GM21515 (cell line): ENCODE measurements around the gene PIP5K1C.
"Not testable (repeated sequence)": the region's sequence is repeated elsewhere in the genome, so short reads cannot be mapped to it uniquely, and the experiment has no call there.

ENCODE experiments used
- ATAC-seq: cut with Tn5 transposase; IDR thresholded peaks from one replicate; pipeline ENCODE4 v1.9.1; 2021; ENCODE audit not compliant: unreplicated experiment

The PIP5K1C gene

GRCh38 chr19:3678188-3678587 is 22.1 kb downstream of the PIP5K1C start:
- no peak for ATAC-seq

GRCh38 chr19:3674784-3675543 is 25.3 kb downstream of the PIP5K1C start:
- ATAC-seq = no peak

GRCh38 chr19:3673506-3674439 is 26.5 kb downstream of the PIP5K1C start:
- ATAC-seq = no peak

DNA sequence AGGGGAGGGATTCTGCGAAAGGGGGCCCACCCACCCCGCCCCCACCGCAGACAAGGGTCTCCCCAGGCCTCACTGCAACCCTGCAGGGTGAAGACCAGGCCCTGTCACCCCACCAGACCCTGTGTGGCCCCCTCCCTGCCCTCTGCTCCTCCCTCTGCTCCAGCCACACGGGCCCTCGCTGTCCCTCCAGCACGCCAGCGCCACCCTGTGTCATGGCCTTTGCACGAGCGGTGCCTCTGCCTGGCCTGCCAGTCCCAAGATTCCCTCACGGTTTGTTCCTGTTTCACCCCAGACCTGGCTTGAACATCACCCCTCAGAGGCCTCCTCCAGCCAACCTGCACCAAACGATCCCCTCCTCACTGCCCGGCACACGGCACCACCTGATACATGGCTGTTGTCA is 27.3 kb downstream of the PIP5K1C start:
- ATAC-seq = no peak

GRCh38 chr19:3672575-3672948 is 27.7 kb downstream of the PIP5K1C start:
- ATAC-seq = no peak

- ATAC-seq = no peak
Observed at GRCh38 chr19:3671680-3672574, 28.3 kb downstream of the PIP5K1C start.

- no peak for ATAC-seq
Observed at GRCh38 chr19:3670796-3671679, 29.2 kb downstream of the PIP5K1C start.

DNA sequence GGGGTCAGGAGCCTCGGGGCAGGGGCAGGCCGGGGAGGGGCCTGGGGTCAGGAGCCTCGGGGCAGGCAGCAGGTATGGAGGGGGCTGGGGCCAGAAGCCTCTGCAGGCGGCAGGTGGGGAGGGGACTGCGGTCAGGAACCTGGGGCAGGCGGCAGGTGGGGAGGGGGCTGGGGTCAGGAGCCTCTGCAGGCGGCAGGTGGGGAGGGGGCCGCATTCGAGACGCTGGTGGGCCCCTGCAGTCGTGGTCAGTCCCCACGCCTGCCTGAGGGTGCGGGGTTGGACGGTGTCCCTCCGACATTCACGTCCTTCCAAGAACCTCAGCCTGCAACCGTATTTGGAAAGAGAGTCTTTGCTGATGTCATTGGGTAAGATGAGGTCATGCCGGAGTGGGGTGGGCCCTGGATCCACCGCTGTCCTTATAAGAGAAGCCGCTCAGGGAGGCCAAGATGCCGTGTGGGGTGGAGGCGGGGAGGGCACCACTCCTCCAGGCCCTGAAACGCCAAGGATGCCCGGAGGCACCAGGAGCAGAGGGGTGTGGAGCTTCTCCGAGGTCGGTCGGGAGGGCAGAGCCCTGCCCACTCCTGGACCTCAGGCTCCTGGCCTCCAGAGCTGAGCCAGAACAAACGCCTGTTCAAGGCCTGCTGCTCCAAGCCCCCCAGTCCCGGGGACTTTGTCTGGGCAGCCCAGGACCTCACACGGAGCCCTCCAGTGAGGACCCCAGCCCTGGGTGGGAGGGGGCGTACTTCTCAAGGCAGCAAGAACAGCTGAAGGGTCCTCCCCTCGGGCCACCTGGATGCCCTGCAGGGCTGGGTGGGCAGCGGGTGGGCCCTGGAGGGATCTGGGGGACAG is 30.1 kb downstream of the PIP5K1C start:
- ATAC-seq = no peak

DNA sequence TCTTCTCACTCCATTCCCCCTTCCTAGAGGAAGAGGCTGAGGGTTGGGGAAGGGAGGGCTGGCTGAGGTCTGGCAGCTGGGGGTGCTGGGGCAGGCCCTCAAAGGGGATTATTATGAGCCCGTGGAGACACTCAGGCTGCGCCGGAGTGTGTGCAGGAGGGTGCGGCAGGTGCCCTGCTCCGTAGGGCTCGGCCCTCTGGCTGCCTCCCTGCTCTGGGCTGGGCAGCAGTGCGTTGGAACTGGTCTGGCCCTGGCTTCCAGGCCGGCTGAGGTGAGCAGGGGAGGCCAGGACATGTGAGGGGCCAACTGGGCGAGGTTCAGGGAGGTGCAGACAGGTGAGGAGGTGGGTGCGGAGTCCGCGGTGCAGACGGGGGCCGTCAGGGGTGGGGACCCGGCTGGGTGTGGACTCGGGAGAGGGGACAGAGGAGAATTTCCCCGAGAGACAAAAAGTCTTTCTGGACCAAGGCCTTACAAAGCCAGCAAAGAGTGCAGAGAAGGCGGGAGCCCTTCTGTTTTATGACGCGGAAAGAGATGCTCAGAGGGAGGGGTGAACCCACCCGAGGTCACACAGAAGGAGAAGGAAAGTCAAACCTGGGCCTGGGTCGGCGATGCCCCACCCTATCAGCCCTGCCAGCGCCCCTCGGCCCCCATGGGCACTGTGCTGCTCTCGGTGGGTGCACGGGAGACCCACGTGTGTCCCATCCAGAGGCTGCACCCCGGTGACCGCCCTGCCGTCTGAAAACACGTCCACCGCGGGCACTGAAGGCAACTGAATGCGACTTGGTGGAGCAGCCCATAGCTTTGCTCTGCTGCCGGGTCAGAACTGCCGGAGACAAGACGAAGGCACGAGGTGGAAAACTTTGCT is 31.0 kb downstream of the PIP5K1C start:
- no peak for ATAC-seq

DNA sequence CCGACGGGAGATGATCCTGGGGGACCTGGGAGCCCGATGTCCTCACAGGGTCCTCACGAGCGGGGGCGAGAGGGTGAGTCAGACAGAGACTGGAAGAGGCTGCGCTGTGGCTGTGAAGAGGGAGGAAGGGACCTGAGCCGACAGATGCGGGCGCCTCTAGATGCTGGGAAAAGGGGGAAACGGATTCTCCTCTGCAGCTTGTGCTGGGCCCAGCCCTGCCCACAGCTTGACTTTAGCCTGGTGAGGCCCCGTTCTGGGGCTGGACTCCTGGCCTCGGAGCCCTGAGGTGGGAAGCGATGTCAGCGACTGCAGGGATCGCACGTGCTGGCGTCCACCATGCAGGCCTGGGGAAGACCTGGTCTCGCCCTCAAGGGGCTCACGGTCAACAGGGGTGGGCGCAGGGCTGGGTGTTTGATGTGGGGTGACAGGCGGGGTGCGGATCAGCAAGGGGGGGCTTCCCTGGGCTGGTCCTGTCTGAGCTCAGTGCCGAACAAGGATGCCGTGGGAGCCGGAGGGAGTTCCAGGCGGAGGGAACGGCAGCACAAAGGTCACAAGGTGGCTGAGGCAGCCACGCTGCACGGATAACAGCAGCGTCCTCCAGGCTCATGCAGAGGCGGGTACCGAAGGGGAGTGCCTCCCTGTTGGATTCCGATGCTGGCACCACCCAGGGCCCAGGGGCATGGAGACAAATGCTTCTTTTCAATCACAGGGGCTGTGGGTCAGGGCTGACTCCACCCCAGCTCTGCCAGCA is 31.8 kb downstream of the PIP5K1C start:
- ATAC-seq = no peak

DNA sequence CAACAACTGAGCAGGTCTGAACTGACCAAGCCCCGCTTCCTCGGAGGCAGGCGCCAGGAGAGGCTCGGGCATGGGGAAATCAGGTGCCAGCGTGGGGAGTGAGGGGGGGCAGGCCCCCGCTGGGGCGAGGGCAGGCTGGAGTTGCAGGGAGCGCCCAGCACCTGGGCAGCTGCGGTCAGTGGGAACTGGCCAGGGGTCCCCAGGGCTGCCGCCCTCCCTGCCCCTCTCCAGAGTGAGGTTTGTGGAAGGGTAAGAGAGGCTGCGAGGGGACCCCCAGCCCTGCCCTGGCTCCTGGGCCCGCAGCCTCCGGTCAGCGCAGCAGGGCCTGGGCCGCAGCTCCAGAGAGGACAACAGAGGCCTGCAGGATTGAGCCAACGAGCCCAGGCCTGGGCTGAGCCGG is 32.5 kb downstream of the PIP5K1C start:
- ATAC-seq = no peak

GRCh38 chr19:3667037-3667638 is 33.1 kb downstream of the PIP5K1C start:
- ATAC-seq = no peak

- not testable (repeated sequence) for ATAC-seq
Observed at GRCh38 chr19:3666545-3666856, 33.8 kb downstream of the PIP5K1C start.

DNA sequence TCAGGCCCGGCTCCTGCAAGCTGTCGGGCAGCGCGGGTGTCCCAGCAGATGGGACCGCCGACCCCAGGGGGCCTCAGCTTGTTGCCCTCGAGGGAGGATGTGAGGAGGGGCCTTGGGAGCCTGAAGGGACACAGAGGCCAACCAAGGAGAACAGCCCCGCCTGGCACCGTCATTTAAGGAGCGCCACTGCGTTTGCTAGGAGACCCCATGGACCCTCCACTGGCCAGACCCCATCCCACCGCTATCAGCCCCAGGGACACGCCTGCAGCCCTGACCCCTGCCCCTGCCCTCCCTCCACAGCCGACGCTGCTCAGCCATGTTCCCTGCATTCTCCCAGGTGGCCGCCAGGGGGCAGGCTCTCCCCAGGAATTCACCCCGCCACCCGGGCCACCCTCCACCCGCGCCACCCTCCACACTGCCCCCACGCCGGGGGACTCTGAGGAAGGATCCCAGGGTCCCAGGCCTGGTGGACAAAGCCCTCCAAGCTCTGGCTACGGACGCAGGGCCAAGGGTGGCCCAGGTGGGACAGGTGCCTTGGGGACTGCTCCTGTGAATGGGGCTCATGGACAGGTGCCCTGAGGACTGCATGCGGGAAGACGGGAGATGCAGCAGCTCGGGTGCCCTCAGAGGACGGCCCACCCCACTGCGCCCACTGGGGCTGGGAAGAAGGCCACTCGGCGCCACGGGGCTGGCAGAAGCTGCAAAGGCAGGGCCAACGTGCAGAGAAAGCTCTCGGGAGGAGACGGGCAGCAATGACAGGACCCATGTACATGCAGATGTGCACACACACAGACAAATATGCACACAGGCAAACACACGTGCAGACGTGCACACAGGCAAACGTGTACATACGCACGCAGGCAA is 34.4 kb downstream of the PIP5K1C start:
- no peak for ATAC-seq

DNA sequence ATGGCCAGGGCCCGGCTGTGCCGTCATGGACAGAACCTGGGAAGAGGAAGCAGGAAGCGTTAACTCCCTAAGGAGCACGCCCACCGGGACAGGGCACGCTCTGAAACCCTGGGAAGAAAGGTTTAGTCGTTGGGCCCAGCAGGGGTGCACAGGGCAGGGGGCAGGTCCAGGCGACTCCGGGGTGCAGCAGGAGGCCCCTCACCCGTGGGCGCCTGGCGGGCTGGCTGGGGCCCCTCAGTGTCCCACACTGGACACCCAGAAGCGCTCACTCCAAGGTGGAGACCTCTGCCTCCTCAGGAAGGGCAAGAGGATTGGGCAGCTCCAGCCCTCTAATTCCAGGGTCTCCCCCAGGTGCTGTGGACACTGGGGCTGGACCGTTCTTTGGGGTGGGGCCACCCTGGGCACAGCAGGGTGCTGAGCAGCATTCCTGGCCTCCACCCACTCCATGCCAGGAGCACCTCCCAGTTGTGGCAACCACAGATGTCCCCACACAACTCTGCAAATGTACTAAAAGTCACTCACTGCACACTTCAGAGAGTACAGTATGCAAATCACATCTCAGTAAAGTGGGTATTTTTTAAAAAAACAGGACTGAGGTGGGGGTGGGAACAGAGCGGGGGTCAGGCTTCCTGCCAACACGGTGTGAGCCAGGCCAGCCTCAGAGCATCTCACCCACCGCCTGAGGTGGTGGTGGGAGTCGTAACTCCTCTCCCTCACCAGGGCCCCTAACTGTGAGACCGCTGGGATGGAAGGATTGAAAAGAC is 35.2 kb downstream of the PIP5K1C start:
- no peak for ATAC-seq

- no peak for ATAC-seq
Observed at GRCh38 chr19:3663838-3664237, 36.4 kb downstream of the PIP5K1C start.
